HFF-Myc (cell line): ENCODE data around the gene TAL1.

ENCODE experiments used
- DNase-seq: peaks from one replicate; pipeline ENCODE4 v3.0.0-alpha.2; 2011; ENCODE audit warnings: low read depth; ENCODE audit errors: extremely low read depth
- H3K4me3 ChIP-seq: replicated peaks from 2 replicates; pipeline ENCODE4 v1.5.1; 2011; ENCODE audit warnings: low read depth, mild to moderate bottlenecking, control low read depth, low read length
- TF ChIP-seq, protein P1 (sequence below): IDR thresholded peaks from 2 replicates; pipeline ENCODE4 v1.5.1; 2012; ENCODE audit warnings: mild to moderate bottlenecking, low read depth, low read length, control low read depth; ENCODE audit errors: missing control alignments

TAL1 gene

GRCh38 chr1:47235806-47236205 is 3.8 kb upstream of the TAL1 start:
- no peak overlapping the region for H3K4me3 ChIP-seq
- TF ChIP-seq, protein P1, sequence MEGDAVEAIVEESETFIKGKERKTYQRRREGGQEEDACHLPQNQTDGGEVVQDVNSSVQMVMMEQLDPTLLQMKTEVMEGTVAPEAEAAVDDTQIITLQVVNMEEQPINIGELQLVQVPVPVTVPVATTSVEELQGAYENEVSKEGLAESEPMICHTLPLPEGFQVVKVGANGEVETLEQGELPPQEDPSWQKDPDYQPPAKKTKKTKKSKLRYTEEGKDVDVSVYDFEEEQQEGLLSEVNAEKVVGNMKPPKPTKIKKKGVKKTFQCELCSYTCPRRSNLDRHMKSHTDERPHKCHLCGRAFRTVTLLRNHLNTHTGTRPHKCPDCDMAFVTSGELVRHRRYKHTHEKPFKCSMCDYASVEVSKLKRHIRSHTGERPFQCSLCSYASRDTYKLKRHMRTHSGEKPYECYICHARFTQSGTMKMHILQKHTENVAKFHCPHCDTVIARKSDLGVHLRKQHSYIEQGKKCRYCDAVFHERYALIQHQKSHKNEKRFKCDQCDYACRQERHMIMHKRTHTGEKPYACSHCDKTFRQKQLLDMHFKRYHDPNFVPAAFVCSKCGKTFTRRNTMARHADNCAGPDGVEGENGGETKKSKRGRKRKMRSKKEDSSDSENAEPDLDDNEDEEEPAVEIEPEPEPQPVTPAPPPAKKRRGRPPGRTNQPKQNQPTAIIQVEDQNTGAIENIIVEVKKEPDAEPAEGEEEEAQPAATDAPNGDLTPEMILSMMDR, result no peak
- DNase-seq, result no peak

GRCh38 chr1:47235241-47235681 is 3.2 kb upstream of the TAL1 start:
- no peak overlapping the region for H3K4me3 ChIP-seq
- TF ChIP-seq, protein P1, result no peak
- DNase-seq, result no peak

DNA sequence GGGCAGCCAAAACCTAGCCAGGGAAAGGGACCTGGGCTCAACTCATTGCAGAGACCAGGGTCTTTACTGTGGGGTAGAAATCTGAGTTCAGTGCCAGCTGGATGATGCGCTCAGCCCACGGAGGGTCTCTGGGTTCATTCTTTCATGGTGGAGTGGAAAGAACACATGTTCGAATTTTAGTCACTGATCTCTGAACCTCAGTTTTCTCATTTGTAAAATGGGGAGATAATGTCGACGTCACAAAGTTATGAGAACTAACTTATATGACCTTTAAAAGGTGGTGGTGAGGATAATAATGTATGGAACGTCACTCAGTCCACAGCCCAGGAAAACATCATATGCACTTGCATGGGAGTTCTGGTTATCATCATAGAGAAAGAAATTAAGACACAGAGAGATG is 1.2 kb upstream of the TAL1 start:
- H3K4me3 ChIP-seq, result no peak overlapping the region
- DNase-seq, result no peak
- TF ChIP-seq, protein P1, result no peak

DNA sequence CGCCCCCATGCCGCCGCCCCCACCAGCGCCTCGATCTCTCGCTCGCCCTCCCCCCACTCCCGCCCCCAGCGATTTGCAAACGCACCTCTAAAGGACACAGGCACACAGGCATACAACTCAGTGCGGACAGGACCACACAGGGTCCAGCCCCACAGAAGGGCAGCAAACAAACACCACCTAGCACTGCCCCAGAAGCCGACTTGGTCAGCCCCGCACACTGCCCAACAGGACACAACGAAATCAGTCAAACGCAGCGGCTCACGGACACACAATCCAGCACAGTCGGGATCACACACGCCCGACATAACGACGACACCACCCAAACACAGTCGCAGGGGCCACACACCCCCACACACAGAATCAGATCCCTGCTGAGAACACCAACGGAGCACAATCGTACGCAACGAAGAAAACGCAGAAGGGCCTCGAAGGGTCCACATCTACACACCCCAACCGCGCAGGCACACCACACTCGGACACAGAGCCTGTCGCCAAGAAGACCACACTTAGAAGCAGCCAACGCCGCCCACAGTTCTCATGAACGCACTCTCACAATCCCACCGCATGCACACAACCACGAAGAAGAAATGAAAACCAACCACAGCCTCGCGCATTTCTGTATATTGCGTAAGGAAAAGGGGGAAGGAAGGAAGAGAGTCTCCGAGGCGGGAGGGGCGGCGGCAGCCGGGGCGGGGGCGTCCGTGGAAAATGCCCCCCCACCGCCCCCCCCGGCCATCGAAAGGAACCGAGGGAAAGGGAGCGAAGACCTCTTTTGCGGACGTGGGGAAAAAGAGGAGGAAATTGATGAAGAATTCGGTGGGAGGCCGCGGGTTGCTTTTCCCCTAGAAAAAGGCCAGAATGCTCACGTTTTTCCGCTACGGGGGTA is 481 bp downstream of the TAL1 start:
- no peak overlapping the region for H3K4me3 ChIP-seq
- no peak for DNase-seq
- TF ChIP-seq, protein P1, result no peak

- no peak overlapping the region for H3K4me3 ChIP-seq
- DNase-seq, result no peak
Observed at GRCh38 chr1:47230692-47231300, 1.2 kb downstream of the TAL1 start.

GRCh38 chr1:47229886-47230691 is 1.9 kb downstream of the TAL1 start:
- no peak for DNase-seq
- H3K4me3 ChIP-seq, result no peak overlapping the region
- TF ChIP-seq, protein P1, result no peak

More at GRCh38 chr1:47230692-47231300, 1.2 kb downstream of the TAL1 start:
- TF ChIP-seq, protein P1, result no peak
